AG04449 (cell line): ENCODE measurements around the gene LONRF3.
"Not testable (repeated sequence)": the region's sequence is repeated elsewhere in the genome, so short reads cannot be mapped to it uniquely, and the experiment has no call there.

Experiments
- CTCF ChIA-PET: fragments of 350-600 bp; formaldehyde crosslinking; extraction: SDS; loops from one replicate; lab custom pipeline; 2021; ENCODE audit warnings: antibody characterized with exemption; lab: Yijun Ruan, JAX
- POLR2A ChIA-PET: fragments of 400-600, 350-600 bp; formaldehyde crosslinking; extraction: SDS; loops from one replicate; lab custom pipeline; 2020; ENCODE audit warnings: antibody characterized with exemption, inconsistent platforms; lab: Yijun Ruan, JAX
- DNase-seq: peaks from one replicate; pipeline ENCODE4 v3.0.0-alpha.2; 2010; ENCODE audit warnings: low read depth, low spot score
- H3K4me3 ChIP-seq: 2 replicates; pipeline ENCODE4 v1.5.1; 2011; ENCODE audit warnings: low read depth, mild to moderate bottlenecking, control low read depth, low read length
- TF ChIP-seq, protein P1 (sequence below): IDR thresholded peaks from one replicate; pipeline ENCODE4 v1.5.1; 2011; ENCODE audit warnings: mild to moderate bottlenecking, moderate library complexity, low read length, control low read depth, inconsistent platforms; ENCODE audit not compliant: insufficient read depth; ENCODE audit errors: missing control alignments

LONRF3 gene

DNA sequence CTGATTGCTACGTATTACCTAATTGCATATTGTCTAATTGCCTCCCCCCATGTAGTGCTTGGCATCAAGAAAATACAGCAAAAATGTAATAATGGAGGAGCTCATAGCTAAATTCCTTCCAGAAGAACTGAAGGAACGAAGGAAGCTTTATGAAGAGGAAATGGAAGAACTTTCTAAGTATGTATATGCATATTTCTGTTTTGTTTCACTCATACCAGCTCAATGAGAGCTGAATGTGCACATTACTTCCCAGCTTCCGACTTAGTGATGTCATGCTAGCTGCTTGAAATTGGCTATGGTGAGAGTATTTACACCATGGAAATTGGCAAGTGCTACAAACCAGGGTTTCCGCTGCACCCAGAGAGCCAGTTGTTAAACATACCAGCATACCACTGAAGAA is 34.7 kb downstream of the LONRF3 start:
- CTCF ChIA-PET = interaction anchor here (0.7 to 8.7 kb wide), 8 partner anchors 11 to 161 kb away, joined by 3 to 88 read pairs (median 4); no protein-coding TSS in a partner anchor
- POLR2A ChIA-PET = interaction anchor here (0.6 kb wide), 1 partner anchor 177 kb away, joined by 3 read pairs; no protein-coding TSS in a partner anchor
- TF ChIP-seq, protein P1, sequence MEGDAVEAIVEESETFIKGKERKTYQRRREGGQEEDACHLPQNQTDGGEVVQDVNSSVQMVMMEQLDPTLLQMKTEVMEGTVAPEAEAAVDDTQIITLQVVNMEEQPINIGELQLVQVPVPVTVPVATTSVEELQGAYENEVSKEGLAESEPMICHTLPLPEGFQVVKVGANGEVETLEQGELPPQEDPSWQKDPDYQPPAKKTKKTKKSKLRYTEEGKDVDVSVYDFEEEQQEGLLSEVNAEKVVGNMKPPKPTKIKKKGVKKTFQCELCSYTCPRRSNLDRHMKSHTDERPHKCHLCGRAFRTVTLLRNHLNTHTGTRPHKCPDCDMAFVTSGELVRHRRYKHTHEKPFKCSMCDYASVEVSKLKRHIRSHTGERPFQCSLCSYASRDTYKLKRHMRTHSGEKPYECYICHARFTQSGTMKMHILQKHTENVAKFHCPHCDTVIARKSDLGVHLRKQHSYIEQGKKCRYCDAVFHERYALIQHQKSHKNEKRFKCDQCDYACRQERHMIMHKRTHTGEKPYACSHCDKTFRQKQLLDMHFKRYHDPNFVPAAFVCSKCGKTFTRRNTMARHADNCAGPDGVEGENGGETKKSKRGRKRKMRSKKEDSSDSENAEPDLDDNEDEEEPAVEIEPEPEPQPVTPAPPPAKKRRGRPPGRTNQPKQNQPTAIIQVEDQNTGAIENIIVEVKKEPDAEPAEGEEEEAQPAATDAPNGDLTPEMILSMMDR = no peak
- H3K4me3 ChIP-seq = no peak overlapping the region
- DNase-seq = no peak

DNA sequence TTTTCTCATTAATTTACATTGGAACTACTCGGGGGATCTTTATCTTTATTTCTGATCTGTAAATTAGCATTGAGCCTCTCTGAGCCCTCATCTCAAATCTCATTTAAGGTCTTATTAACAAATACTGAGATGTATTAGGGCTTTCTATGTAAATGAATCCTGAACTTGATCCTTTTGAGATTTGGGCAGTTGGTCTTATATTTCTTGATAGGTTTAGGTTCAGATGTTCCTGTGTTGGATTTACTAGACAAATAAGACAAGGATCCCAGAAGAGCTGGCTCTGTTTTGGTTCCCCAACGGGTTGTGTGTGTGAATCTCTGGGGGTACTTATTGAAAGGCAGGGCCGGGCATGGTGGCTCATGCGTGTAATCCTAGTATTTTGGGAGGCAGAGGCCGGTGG is 36.1 kb downstream of the LONRF3 start:
- ChIA-PET POLR2A (no interaction called here), CTCF (interaction anchor here (2.7 kb wide), 1 partner anchor 163 kb away, joined by 13 read pairs; no protein-coding TSS in a partner anchor)
- no peak overlapping the region for H3K4me3 ChIP-seq
- DNase-seq = no peak
- TF ChIP-seq, protein P1 = no peak

DNA sequence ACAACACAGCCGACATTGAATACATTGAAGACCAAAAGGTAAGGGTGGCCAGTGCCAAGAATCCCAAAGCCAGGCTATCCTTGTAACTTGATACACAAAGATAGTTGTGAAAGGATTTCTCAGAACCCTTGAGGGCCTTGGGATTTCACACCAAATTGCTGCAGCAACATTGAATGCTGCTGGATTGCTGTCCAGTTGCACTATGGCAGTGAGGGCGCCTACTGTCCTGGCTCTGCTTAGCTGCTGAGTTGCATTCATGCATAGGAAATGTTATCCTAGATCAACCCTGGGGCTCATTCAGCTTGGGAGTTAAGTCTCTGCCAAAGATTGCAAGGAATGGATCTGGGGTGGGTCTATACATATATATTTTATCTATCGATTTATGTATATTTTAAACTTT is 38.7 kb downstream of the LONRF3 start:
- H3K4me3 ChIP-seq = no peak overlapping the region
- ChIA-PET POLR2A (no interaction called here), CTCF (no interaction called here)
- TF ChIP-seq, protein P1 = no peak
- no peak for DNase-seq

DNA sequence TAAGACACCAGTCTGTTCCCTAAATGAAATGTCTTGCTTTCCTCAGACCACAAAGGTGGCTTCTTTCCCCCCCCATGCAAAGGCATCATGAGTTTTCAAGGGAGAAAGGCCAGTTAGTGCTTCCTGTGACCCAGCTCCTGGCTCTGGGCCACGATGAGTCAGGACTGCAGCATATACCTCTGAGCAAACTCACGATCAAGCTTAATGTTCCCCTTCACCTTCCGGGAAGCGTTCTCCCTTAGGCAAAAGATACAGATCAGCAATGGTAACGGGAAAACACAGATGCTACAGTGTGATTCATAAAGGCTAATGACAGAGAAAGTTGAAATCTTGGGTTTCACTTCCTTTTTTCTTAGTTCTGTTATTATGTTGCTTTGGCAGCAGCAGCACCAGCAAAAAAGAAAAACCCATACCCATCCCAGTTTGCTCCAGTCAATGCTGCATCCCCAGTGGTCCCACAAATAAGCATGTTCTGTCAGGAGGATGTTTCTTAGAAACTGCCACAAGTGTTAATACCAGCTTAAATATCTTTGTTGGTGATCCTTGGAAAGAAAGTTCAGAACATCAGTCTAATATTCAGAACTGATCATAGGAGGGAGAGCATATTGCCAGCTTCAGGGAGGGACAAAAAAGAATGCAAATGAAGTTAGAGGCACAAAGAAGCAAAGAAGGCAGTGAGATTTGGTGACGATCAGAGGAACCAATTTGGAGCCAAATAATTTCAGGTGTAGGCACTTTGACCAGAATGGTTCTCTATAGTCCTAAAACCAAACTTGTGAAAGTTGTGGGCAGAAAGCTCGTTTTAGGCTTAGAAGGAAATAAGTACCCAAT is 41.2 kb downstream of the LONRF3 start:
- CTCF ChIA-PET = interaction anchor here (1.1 to 2.5 kb wide), 7 partner anchors 9 to 176 kb away, joined by 3 to 14 read pairs (median 4); no protein-coding TSS in a partner anchor
- POLR2A ChIA-PET = interaction anchor here (0.7 kb wide), 1 partner anchor 557 kb away, joined by 3 read pairs; no protein-coding TSS in a partner anchor
- H3K4me3 ChIP-seq = no peak overlapping the region
- DNase-seq = peak; percentile 3
- TF ChIP-seq, protein P1 = no peak

DNA sequence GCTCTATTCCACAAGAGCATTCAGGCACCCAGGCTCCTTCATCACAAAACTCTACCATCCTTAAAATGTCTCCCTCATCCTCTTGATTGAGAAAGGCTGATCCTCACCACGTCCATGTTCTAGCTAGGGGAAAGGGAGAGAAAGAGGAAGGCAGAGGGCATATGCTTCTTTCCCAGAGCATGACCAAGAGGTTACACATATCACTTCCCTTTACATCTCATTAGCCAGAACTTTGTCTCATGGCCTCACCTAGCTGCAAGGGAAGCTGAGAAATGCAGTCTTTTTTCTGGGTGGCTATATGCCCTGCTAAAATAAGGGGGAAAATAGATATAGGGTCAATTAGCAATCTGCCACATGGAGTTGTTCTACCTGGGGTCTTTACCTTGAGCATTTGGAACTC is 42.7 kb downstream of the LONRF3 start:
- DNase-seq = no peak
- CTCF ChIA-PET = interaction anchor here (1.3 to 2.5 kb wide), 3 partner anchors 10 to 169 kb away, joined by 3 to 14 read pairs (median 3); no protein-coding TSS in a partner anchor
- no peak overlapping the region for H3K4me3 ChIP-seq
- POLR2A ChIA-PET = no interaction called here
- TF ChIP-seq, protein P1 = no peak

DNA sequence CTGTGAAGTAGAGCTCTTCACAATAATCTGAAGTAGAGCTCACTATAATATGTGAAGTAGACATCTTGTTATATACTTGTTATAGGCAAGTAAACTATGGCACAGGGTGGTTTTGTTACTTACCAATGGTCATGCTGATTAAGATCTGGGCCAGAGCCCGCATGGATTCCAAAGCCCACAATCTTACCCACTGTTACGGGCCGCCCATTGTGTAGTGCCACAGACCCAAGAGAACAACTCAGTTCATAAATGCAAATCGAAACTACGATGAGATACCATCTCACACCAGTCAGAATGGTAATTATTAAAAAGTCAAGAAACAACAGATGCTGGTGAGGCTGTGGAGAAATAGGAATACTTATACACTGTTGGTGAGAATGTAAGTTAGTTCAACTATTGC is 51.5 kb downstream of the LONRF3 start:
- DNase-seq = no peak
- POLR2A ChIA-PET = no interaction called here
- CTCF ChIA-PET = no interaction called here
- no peak overlapping the region for H3K4me3 ChIP-seq
- TF ChIP-seq, protein P1 = no peak

DNA sequence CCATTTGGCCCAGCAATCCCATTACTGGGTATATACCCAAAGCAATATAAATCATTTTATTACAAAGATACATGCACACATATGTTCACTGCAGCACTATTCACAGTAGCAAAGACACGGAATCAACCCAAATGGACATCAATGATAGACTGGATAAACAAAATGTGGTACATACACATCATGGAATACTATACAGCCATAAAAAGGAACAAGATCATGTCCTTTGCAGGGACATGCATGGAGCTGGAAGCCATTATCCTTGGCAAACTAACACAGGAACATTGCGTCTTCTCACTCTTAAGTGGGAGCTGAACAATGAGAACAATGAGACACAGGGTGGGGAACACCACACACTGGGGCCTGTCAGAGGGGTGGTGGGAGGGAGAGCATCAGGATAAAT is 51.9 kb downstream of the LONRF3 start:
- CTCF ChIA-PET = interaction anchor here (1.1 kb wide), 1 partner anchor 18 kb away, joined by 4 read pairs; no protein-coding TSS in a partner anchor
- POLR2A ChIA-PET, H3K4me3 ChIP-seq, DNase-seq: not testable (repeated sequence)

DNA sequence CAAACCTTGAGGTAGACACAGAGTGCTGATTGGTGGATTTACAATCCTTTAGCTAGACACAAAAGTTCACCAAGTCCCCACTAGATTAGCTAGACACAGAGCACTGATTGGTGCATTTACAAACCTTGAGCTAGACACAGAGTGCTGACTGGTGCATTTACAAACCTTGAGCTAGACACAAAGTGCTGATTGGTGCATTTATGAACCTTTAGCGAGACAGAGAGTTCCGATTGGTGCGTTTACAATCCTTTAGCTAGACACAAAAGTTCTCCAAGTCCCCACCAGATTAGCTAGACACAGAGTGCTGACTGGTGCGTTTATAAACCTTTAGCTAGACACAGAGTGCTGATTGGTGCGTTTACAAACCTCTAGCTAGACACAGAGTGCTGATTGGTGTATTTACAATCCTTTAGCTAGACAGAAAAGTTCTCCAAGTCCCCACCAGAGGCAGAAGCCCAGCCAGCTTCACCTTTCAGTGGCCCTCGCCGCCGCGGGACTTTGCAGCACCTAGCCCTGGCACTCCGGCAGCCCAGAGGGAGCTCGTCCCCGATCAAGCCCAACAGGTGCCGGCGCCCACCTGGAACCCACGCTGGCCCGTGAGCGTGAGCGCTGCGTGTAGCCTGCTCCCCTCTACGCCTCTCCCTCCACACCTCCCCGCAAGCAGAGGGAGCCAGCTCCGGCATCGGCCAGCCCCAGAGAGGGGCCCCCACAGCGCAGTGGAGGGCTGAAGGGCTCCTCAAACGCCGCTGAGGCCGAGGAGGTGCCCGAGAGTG is 53.7 kb downstream of the LONRF3 start:
- H3K4me3 ChIP-seq, POLR2A ChIA-PET, DNase-seq: not testable (repeated sequence)
- CTCF ChIA-PET = interaction anchor here (2.0 kb wide), 1 partner anchor 22 kb away, joined by 6 read pairs; no protein-coding TSS in a partner anchor
